Activated gamma-delta T cell treated with Interleukin-2 at 50 U/mL for 16 hours (primary cell): ENCODE results near the gene IRX6.

Experiments
- DNase-seq: peaks from one replicate; pipeline ENCODE4 v3.0.0-alpha.2; 2020

IRX6 gene

GRCh38 chr16:55324285-55325079 is 479 bp downstream of the IRX6 start:
- DNase-seq: no peak

DNA sequence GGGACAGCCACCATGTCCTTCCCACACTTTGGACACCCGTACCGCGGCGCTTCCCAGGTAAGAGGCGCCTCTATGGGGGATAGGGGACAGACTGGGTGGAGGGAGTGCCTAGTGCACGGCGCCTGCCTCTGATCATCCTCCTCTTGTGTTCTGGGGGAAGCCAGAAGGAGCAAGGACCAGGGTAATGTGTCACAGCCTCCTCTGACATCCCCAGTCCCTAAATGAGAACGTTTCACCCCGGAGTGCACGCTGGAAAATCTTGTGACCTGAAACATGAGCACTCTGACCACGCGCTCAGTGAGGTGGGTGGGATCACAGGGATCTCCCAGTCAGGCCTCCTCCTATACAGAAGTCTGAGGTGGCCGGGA is 1.1 kb downstream of the IRX6 start:
- DNase-seq: no peak

- no peak for DNase-seq
Observed at GRCh38 chr16:55325458-55326109, 1.6 kb downstream of the IRX6 start.

DNA sequence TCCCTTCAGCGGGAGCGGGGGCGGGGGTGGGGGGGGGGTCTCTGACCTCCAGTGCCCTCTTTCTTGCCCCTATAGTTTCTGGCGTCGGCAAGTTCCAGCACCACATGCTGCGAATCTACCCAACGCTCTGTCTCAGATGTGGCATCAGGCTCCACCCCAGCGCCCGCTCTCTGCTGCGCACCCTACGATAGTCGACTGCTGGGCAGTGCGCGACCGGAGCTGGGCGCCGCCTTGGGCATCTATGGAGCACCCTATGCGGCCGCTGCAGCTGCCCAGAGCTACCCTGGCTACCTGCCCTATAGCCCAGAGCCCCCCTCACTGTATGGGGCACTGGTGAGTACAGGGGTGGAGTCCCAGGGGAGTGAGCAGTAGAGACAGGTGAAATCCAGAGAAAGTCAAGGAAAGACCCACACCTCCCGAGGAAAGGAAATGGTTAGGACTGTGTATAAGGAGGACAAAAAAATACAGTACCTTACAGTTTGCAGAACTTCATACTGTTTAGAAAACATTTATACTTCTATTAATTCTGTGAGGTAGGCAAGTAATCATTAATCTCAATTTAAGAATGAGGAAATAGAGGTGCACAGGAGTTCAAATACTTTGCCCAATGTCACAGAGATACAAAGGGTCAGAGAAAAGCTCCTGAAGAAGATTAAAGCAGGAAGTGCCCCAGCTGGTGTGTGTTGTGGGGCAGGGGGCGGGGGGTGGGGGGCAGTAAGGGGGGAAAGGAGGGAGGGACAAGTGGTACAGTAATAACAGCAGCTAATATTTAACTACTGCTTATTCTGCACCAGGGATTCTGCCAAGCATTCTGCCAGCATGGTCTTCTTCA is 2.5 kb downstream of the IRX6 start:
- no peak for DNase-seq

DNA sequence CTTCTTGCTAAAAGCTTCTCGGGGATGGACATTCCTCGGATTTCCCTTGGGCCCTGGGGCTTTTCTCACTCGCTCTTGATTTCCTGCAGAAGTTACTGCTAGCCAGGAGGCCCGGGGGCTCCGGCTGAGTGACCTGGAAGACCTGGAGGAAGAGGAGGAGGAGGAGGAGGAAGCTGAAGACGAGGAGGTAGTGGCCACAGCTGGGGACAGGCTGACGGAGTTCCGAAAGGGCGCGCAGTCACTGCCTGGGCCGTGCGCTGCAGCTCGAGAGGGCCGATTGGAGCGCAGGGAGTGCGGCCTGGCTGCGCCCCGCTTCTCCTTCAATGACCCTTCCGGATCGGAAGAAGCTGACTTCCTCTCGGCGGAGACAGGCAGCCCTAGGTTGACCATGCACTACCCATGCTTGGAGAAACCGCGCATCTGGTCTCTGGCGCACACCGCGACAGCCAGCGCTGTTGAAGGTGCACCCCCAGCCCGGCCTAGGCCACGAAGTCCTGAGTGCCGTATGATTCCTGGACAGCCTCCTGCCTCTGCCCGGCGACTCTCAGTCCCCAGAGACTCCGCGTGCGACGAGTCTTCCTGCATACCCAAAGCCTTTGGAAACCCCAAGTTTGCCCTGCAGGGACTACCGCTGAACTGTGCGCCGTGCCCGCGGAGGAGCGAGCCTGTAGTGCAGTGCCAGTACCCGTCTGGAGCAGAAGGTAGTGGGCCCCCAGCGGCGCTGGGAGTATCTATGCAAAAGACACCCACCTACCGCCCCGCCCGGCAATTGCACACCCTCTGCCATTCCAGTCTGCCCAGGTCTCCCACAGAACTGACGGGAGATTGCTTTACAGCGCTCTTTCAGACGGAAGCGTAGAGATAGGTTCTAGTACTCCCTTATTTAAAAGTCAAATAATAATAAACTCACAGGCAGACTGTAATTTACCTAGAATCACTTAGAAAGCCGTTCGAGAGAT is 4.9 kb downstream of the IRX6 start:
- DNase-seq: no peak

GRCh38 chr16:55329791-55330428 is 5.9 kb downstream of the IRX6 start:
- no peak for DNase-seq

GRCh38 chr16:55330781-55331647 is 7.0 kb downstream of the IRX6 start:
- no peak for DNase-seq

DNA sequence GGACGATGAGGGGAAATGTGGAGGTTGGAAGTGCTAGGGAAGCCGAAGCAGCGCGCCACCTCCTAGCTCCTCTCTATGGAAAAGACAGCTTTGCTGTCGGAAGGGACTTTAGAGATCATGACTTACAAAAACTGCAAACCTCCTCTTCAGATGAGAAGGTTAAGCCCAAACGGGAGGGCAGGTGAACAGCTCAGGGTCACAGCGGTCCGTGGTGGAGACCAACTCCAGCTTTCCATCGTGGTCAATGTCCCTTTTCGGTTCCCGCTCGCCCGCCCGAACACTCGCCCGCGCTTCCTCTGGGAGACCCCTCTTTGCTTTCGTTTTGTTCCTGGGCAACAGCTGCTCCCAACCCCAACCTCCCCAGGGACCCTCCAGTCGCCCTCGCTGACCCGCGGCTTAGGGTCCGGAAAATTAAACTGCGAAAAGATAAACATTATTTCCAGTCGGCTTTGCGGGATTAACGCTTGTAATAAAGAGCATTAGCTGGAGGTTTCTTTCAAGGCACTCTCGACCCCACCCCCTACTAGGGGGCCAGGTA is 7.7 kb downstream of the IRX6 start:
- DNase-seq: no peak

GRCh38 chr16:55333684-55334083 is 9.7 kb downstream of the IRX6 start:
- no peak for DNase-seq

DNA sequence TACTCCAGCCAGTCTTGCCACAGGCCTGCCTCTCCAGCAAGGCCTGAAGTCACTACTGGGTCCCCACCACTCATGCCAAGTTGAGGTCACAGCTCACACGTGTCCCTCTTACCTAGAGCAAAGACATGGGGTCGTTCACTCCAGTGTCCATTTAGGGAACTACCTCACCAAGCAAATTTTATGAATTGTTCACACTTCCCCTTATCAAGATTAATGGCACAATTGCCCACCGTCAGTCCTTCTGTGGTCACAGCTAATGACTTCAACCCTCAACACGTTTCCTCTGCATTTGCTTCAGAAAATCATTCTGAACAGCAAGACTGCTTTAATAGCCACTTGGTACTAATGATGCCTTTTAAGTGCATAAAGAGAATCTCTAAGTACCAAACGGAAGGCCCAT is 14.6 kb downstream of the IRX6 start:
- no peak for DNase-seq

GRCh38 chr16:55340445-55340844 is 16.4 kb downstream of the IRX6 start:
- no peak for DNase-seq

DNA sequence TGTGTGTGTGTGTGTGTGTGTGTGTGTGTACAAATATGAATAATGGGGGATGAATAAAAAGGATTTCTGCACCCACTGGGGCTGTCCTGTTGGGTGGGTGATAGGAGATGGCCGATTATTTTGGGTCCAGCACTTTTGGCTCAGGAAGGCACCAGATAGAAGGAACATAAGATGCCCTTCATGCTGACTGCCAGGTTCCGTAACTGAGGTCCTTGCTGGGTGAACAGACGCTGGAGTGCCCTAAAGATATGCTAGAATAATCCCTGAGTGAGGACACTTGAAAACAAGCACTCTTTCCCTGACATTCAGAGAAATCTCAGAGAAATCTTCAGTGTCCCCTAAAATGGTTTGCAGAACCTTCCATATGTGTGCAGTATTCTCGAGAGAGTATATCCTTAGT is 17.7 kb downstream of the IRX6 start:
- DNase-seq: no peak

- no peak for DNase-seq
Observed at GRCh38 chr16:55346475-55346874, 22.5 kb downstream of the IRX6 start.

DNA sequence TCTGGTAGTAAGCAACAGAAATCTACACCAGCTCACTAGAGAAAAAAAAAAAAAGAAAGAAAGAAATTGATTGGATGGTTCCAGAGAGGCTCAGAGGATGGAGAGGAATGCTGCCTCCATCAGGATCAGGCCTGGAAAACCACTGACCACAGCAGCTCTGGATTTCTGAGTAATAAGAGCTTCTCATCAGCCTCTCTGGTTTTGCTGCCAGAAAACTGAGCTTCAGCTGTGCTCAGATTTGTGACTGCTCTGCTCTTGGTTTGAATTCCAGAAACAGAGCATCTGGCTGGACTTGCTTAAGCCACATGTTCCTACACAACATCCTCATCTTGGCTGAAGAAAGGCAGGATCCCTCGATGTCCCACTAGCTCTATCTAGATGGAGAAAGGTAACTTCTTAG is 25.9 kb downstream of the IRX6 start:
- DNase-seq: no peak

DNA sequence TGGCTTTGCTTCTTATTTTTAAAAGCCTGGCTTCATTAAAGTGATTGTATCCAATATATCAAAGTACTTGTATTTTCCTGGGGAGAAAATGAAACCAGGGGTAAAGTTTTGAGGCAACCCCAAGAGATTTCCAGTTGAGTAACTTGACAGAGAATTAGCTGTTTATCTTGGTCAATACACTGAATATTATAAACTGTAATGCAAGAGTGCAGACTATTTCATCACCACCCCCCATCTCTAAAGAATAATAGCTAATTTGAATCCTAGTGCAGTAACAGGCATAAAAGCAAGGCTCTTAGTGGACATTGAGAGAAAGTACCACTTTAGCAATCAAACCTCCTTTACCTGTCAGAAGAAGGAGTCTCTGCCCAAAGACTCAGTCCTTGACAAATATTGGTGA is 27.0 kb downstream of the IRX6 start:
- no peak for DNase-seq

DNA sequence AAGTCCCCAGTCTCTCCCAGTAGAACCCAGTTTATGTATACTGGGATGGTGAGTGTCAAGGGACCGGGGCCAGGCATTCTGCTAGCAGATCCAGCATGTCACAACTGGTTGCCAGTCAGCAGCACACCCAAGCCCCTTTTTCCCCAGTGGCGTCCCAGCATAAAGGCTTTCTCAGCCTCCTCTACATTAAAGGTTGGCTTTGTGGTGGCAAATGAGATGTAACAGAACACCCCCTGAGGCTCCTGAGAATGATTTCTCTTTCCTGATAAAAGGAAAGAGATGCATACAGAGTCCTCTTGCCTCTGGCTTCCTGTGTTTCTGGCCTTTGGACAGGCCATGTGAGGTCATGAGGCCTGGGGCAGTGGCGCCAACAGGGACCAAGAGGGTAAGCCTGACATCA is 27.9 kb downstream of the IRX6 start:
- no peak for DNase-seq

GRCh38 chr16:55357241-55357640 is 33.2 kb downstream of the IRX6 start:
- DNase-seq: no peak

- no peak for DNase-seq
Observed at GRCh38 chr16:55359946-55360345, 35.9 kb downstream of the IRX6 start.

DNA sequence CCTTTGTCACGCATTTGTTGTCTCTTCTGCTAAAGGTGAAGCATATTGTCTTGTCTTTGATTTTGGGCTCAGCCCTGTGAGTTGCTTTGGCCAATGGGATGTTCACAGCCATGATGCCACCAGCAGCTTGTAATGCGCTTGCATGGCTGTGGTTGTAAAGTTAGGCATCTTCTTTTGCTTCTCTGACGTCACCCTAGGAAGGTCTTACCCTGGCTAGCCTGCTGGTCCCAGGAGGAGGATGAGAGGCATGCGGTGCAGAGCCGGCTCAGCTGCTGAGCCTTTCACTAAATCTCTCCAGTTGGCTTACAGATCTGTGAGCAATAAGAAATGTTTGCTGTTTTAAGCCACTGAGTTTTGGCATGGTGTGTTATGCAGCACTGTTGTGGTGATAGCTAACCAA is 40.8 kb downstream of the IRX6 start:
- no peak for DNase-seq

DNA sequence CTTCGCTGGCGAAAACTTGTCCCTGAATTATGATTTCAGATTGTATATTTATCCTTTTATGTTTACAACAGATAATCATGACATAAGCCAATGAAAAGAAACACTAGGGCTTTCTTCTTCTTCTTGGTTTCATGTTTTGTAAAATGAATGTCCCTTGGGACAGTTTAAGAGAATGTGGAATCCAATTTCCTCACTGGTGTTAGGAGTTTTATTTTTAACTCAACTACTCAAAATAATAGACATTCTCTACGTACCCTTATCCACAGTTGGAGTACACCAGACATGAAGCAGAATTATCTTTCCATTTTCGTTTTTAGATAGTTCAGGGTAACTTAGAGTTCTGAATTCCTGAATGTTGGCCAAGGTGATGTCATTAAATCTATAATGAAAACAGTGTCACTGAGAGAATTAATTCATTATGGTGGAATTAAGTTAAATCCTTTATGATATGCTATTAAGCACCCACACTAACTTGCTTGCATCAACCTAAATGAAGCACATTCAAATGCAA is 43.4 kb downstream of the IRX6 start:
- no peak for DNase-seq
